ENCODE data around the gene KIAA0319L. TPM values are rescaled to one million over a fixed set of nuclear protein-coding genes. Genes with fewer than 3 reads are reported as not detected.

The KIAA0319L gene
- total RNA-seq, 1 donor from 2014 or later = 58.3 TPM

GRCh38 chr1:35490250-35490649 lies 67.0 kb downstream of the KIAA0319L start:
- peaks cover 32% of the 10 kb centered on the region for H3K36me3 Mint-ChIP-seq
- H3K36me3 ChIP-seq = no peaks in the 10 kb centered on the region

GRCh38 chr1:35488336-35488735 lies 68.9 kb downstream of the KIAA0319L start:
- TF ChIP-seq EZH2phosphoT487 (IDR thresholded peaks at IDR 0.05) (no peak), EZH2 (IDR thresholded peaks at IDR 0.05) (no peak), CTCF (IDR thresholded peaks at IDR 0.05) (no peak)
- Mint-ChIP-seq H3K27me3 (ENCODE audit: insufficient read depth, low read depth) (no peaks in the 10 kb centered on the region), H3K4me3 (no peak overlapping the region)

More at GRCh38 chr1:35490250-35490649, 67.0 kb downstream of the KIAA0319L start:
- no peak overlapping the region for H3K27ac Mint-ChIP-seq
- H3K4me1 Mint-ChIP-seq = no peaks in the 10 kb centered on the region
- Histone ChIP-seq H3K27me3 (no peaks in the 10 kb centered on the region), H3K9ac (no peak overlapping the region), H3K79me2 (ENCODE audit: low read depth) (no peaks in the 10 kb centered on the region), H3K4me3 (no peak overlapping the region), H3K27ac (no peak overlapping the region), H3K9me3 (ENCODE audit: low read depth) (no peaks in the 10 kb centered on the region), H4K20me1 (ENCODE audit: low read depth) (no peaks in the 10 kb centered on the region), H3F3A (ENCODE audit: low read depth) (no peaks in the 10 kb centered on the region), H3K4me1 (no peaks in the 10 kb centered on the region), H3K4me2 (no peak overlapping the region), H2AFZ (replicated peaks) (no peak overlapping the region)
- H3K9me3 Mint-ChIP-seq = peaks cover 20% of the 10 kb centered on the region
- TF ChIP-seq EZH2 (IDR thresholded peaks at IDR 0.05) (no peak), CTCF (IDR thresholded peaks at IDR 0.05) (no peak), EZH2phosphoT487 (IDR thresholded peaks at IDR 0.05) (no peak)
- H3K27me3 Mint-ChIP-seq (ENCODE audit: insufficient read depth, low read depth) = no peaks in the 10 kb centered on the region
- H3K4me3 Mint-ChIP-seq = no peak overlapping the region
- DNase-seq (ENCODE audit: low spot score) = no peak

GRCh38 chr1:35486858-35487408 lies 70.3 kb downstream of the KIAA0319L start:
- Histone ChIP-seq H3K4me1 (no peaks in the 10 kb centered on the region), H2AFZ (replicated peaks) (no peak overlapping the region), H3K9me3 (ENCODE audit: low read depth) (no peaks in the 10 kb centered on the region), H3K9ac (no peak overlapping the region), H3K27me3 (no peaks in the 10 kb centered on the region), H3K4me2 (no peak overlapping the region), H3K4me3 (no peak overlapping the region), H3K27ac (no peak overlapping the region), H3K36me3 (no peaks in the 10 kb centered on the region), H3F3A (ENCODE audit: low read depth) (no peaks in the 10 kb centered on the region), H4K20me1 (ENCODE audit: low read depth) (no peaks in the 10 kb centered on the region), H3K79me2 (ENCODE audit: low read depth) (no peaks in the 10 kb centered on the region)
- no peak for TF ChIP-seq EZH2phosphoT487 (IDR thresholded peaks at IDR 0.05)
- TF ChIP-seq EZH2 (IDR thresholded peaks at IDR 0.05) = no peak
- no peak for TF ChIP-seq CTCF (IDR thresholded peaks at IDR 0.05)
- DNase-seq (ENCODE audit: low spot score) = no peak
- Mint-ChIP-seq H3K9me3 (peaks cover 10% of the 10 kb centered on the region), H3K27ac (no peak overlapping the region), H3K36me3 (peaks cover 30% of the 10 kb centered on the region), H3K27me3 (ENCODE audit: insufficient read depth, low read depth) (no peaks in the 10 kb centered on the region), H3K4me1 (no peaks in the 10 kb centered on the region), H3K4me3 (no peak overlapping the region)

More at GRCh38 chr1:35488336-35488735, 68.9 kb downstream of the KIAA0319L start:
- Histone ChIP-seq H3F3A (ENCODE audit: low read depth) (no peaks in the 10 kb centered on the region), H3K36me3 (no peaks in the 10 kb centered on the region), H3K9ac (no peak overlapping the region), H3K4me2 (no peak overlapping the region), H4K20me1 (ENCODE audit: low read depth) (no peaks in the 10 kb centered on the region), H3K9me3 (ENCODE audit: low read depth) (no peaks in the 10 kb centered on the region), H3K79me2 (ENCODE audit: low read depth) (no peaks in the 10 kb centered on the region), H3K27ac (no peak overlapping the region), H2AFZ (replicated peaks) (no peak overlapping the region), H3K4me1 (no peaks in the 10 kb centered on the region), H3K27me3 (no peaks in the 10 kb centered on the region), H3K4me3 (no peak overlapping the region)
- Mint-ChIP-seq H3K9me3 (peaks cover 15% of the 10 kb centered on the region), H3K36me3 (peaks cover 26% of the 10 kb centered on the region), H3K27ac (no peak overlapping the region), H3K4me1 (no peaks in the 10 kb centered on the region)
- no peak for DNase-seq (ENCODE audit: low spot score)

All from neural progenitor cell (in vitro differentiated cells).